ENCODE measurements around the gene VGLL4. TPM values are rescaled to one million over a fixed set of nuclear protein-coding genes. Genes with fewer than 3 reads are reported as not detected.

VGLL4 gene
- total and polyA plus RNA-seq, 5 experiments from 2014 or later, result 19.3 to 31.3 (median 25.7) TPM

GRCh38 chr3:11634974-11635612 lies 8.6 kb downstream of the VGLL4 start:
- Mint-ChIP-seq H3K9me3 (no peaks in the 10 kb centered on the region), H3K4me1 (peaks cover 50 to 93% (median 86%) of the 10 kb centered on the region in 4 donors), H3K36me3 (peaks cover 0 to 20% (median 0%) of the 10 kb centered on the region in 3 donors), H3K27me3 (no peaks in the 10 kb centered on the region), H3K4me3 (peak overlapping the region in 2 of 10 donors; percentile 14 to 34), H3K27ac (peak overlapping the region in 7 of 10 donors; percentile 8 to 66 (median 37))
- DNase-seq (no peak), ATAC-seq (no peak)
- POLR2A ChIA-PET, result interaction anchor here (1.3 kb wide), 1 partner anchor 9 kb away, joined by 5 read pairs; the partner anchor contains the start of gene VGLL4

GRCh38 chr3:11634081-11634635 lies 9.6 kb downstream of the VGLL4 start:
- peak overlapping the region; percentile 20 to 86 (median 72) for H3K27ac Mint-ChIP-seq
- H3K4me3 Mint-ChIP-seq, result peak overlapping the region; percentile 34 to 78 (median 66)
- DNase-seq (peak in 4 of 10 donors; percentile 7 to 22 (median 17)), ATAC-seq (peak; percentile 77 to 86)
- H3K27me3 Mint-ChIP-seq, result no peaks in the 10 kb centered on the region
- POLR2A ChIA-PET, result interaction anchor here (1.3 kb wide), 1 partner anchor 10 kb away, joined by 5 read pairs; the partner anchor contains the start of gene VGLL4
- peaks cover 0 to 20% (median 0%) of the 10 kb centered on the region in 3 donors for H3K36me3 Mint-ChIP-seq
- peaks cover 48 to 93% (median 83%) of the 10 kb centered on the region in 4 donors for H3K4me1 Mint-ChIP-seq
- no peaks in the 10 kb centered on the region for H3K9me3 Mint-ChIP-seq

GRCh38 chr3:11632966-11633365 lies 10.7 kb downstream of the VGLL4 start:
- peak overlapping the region in 5 of 10 donors; percentile 16 to 72 (median 46) for H3K4me3 Mint-ChIP-seq
- POLR2A ChIA-PET, result no interaction called here
- H3K36me3 Mint-ChIP-seq, result peaks cover 0 to 15% (median 0%) of the 10 kb centered on the region in 3 donors
- DNase-seq (no peak), ATAC-seq (no peak)
- peaks cover 43 to 81% (median 71%) of the 10 kb centered on the region in 4 donors for H3K4me1 Mint-ChIP-seq
- H3K27me3 Mint-ChIP-seq, result no peaks in the 10 kb centered on the region
- H3K27ac Mint-ChIP-seq, result peak overlapping the region in 7 of 10 donors; percentile 9 to 75 (median 33)
- no peaks in the 10 kb centered on the region for H3K9me3 Mint-ChIP-seq

- Mint-ChIP-seq H3K27ac (peak overlapping the region in 5 of 10 donors; percentile 9 to 42 (median 30)), H3K4me1 (peaks cover 44 to 77% (median 71%) of the 10 kb centered on the region in 4 donors), H3K9me3 (no peaks in the 10 kb centered on the region), H3K4me3 (peak overlapping the region in 3 of 10 donors; percentile 34 to 72 (median 51)), H3K36me3 (peaks cover 0 to 14% (median 0%) of the 10 kb centered on the region in 3 donors), H3K27me3 (no peaks in the 10 kb centered on the region)
- ATAC-seq (no peak), DNase-seq (no peak)
- POLR2A ChIA-PET, result interaction anchor here (2.1 kb wide), 1 partner anchor 8 kb away, joined by 5 read pairs; no protein-coding TSS in a partner anchor
These were observed 11.2 kb downstream of the VGLL4 start for GRCh38 chr3:11632564-11632963.

- POLR2A ChIA-PET, result interaction anchor here (1.2 to 2.1 kb wide), 2 partner anchors 9 to 12 kb away, joined by 3 to 5 read pairs; partner anchors contain the start of gene VGLL4
- H3K4me3 Mint-ChIP-seq, result peak overlapping the region in 1 of 10 donors; percentile 3
These were observed 11.9 kb downstream of the VGLL4 start for GRCh38 chr3:11631820-11632219.

GRCh38 chr3:11629716-11630115 lies 14.0 kb downstream of the VGLL4 start:
- ATAC-seq (no peak), DNase-seq (no peak)
- Mint-ChIP-seq H3K27me3 (no peaks in the 10 kb centered on the region), H3K4me1 (peaks cover 43 to 75% (median 68%) of the 10 kb centered on the region in 4 donors), H3K9me3 (no peaks in the 10 kb centered on the region), H3K4me3 (no peak overlapping the region), H3K36me3 (peaks cover 0 to 10% (median 3%) of the 10 kb centered on the region in 3 donors), H3K27ac (peak overlapping the region in 1 of 10 donors; percentile 41)
- POLR2A ChIA-PET, result no interaction called here

More at GRCh38 chr3:11631820-11632219, 11.9 kb downstream of the VGLL4 start:
- no peaks in the 10 kb centered on the region for H3K9me3 Mint-ChIP-seq
- H3K27ac Mint-ChIP-seq, result peak overlapping the region in 2 of 10 donors; percentile 28 to 33
- H3K36me3 Mint-ChIP-seq, result peaks cover 0 to 14% (median 0%) of the 10 kb centered on the region in 3 donors
- H3K4me1 Mint-ChIP-seq, result peaks cover 41 to 75% (median 68%) of the 10 kb centered on the region in 4 donors
- DNase-seq, result no peak
- no peaks in the 10 kb centered on the region for H3K27me3 Mint-ChIP-seq
- no peak for ATAC-seq

GRCh38 chr3:11627612-11628011 lies 16.1 kb downstream of the VGLL4 start:
- H3K4me1 Mint-ChIP-seq, result peaks cover 35 to 72% (median 68%) of the 10 kb centered on the region in 4 donors
- H3K27me3 Mint-ChIP-seq, result no peaks in the 10 kb centered on the region
- H3K27ac Mint-ChIP-seq, result peak overlapping the region in 1 of 10 donors; percentile 37
- ATAC-seq, result no peak
- no peaks in the 10 kb centered on the region for H3K9me3 Mint-ChIP-seq
- no peak for DNase-seq
- H3K36me3 Mint-ChIP-seq, result peaks cover 0 to 6% (median 3%) of the 10 kb centered on the region in 3 donors
- no peak overlapping the region for H3K4me3 Mint-ChIP-seq
- POLR2A ChIA-PET, result interaction anchor here (0.5 kb wide), 1 partner anchor 17 kb away, joined by 3 read pairs; no protein-coding TSS in a partner anchor

GRCh38 chr3:11626084-11626463 lies 17.6 kb downstream of the VGLL4 start:
- H3K4me3 Mint-ChIP-seq, result peak overlapping the region in 9 of 10 donors; percentile 8 to 74 (median 48)

GRCh38 chr3:11625376-11626083 lies 18.2 kb downstream of the VGLL4 start:
- Mint-ChIP-seq H3K4me1 (peaks cover 31 to 76% (median 68%) of the 10 kb centered on the region in 4 donors), H3K27me3 (no peaks in the 10 kb centered on the region), H3K27ac (peak overlapping the region in 8 of 10 donors; percentile 41 to 91 (median 72)), H3K9me3 (no peaks in the 10 kb centered on the region), H3K4me3 (peak overlapping the region in 7 of 10 donors; percentile 41 to 78 (median 74)), H3K36me3 (peaks cover 0 to 3% (median 0%) of the 10 kb centered on the region in 3 donors)
- POLR2A ChIA-PET, result interaction anchor here (1.2 kb wide), 1 partner anchor 18 kb away, joined by 4 read pairs; the partner anchor contains the start of gene VGLL4
- DNase-seq (no peak), ATAC-seq (no peak)

More at GRCh38 chr3:11626084-11626463, 17.6 kb downstream of the VGLL4 start:
- DNase-seq (no peak), ATAC-seq (no peak)
- Mint-ChIP-seq H3K27me3 (no peaks in the 10 kb centered on the region), H3K27ac (peak overlapping the region in 5 of 10 donors; percentile 5 to 57 (median 29)), H3K4me1 (peaks cover 32 to 73% (median 66%) of the 10 kb centered on the region in 4 donors), H3K9me3 (no peaks in the 10 kb centered on the region), H3K36me3 (peaks cover 0 to 3% (median 2%) of the 10 kb centered on the region in 3 donors)
- POLR2A ChIA-PET, result interaction anchor here (1.1 to 1.2 kb wide), 3 partner anchors 9 to 17 kb away, joined by 4 read pairs; partner anchors contain the start of gene VGLL4

GRCh38 chr3:11624704-11625375 lies 18.9 kb downstream of the VGLL4 start:
- peak overlapping the region; percentile 52 to 91 (median 86) for H3K27ac Mint-ChIP-seq
- POLR2A ChIA-PET, result interaction anchor here (1.2 kb wide), 1 partner anchor 18 kb away, joined by 4 read pairs; the partner anchor contains the start of gene VGLL4
- no peaks in the 10 kb centered on the region for H3K9me3 Mint-ChIP-seq

GRCh38 chr3:11624161-11624560 lies 19.6 kb downstream of the VGLL4 start:
- Mint-ChIP-seq H3K36me3 (peaks cover 0 to 3% (median 0%) of the 10 kb centered on the region in 3 donors), H3K4me1 (peaks cover 38 to 82% (median 73%) of the 10 kb centered on the region in 4 donors), H3K9me3 (no peaks in the 10 kb centered on the region), H3K27me3 (no peaks in the 10 kb centered on the region), H3K4me3 (peak overlapping the region; percentile 20 to 78 (median 72)), H3K27ac (peak overlapping the region; percentile 52 to 91 (median 86))
- peak; percentile 74 to 90 for ATAC-seq
- DNase-seq, result peak in 7 of 10 donors; percentile 30 to 68 (median 46)
- POLR2A ChIA-PET, result no interaction called here

More at GRCh38 chr3:11624704-11625375, 18.9 kb downstream of the VGLL4 start:
- peak overlapping the region; percentile 20 to 78 (median 72) for H3K4me3 Mint-ChIP-seq
- ATAC-seq (peak; percentile 77 to 86), DNase-seq (peak in 6 of 10 donors; percentile 25 to 55 (median 38))
- H3K27me3 Mint-ChIP-seq, result no peaks in the 10 kb centered on the region
- H3K4me1 Mint-ChIP-seq, result peaks cover 33 to 78% (median 71%) of the 10 kb centered on the region in 4 donors
- H3K36me3 Mint-ChIP-seq, result peaks cover 0 to 3% (median 0%) of the 10 kb centered on the region in 3 donors

Measured in naive thymus-derived CD8-positive, alpha-beta T cell (primary cell).